Suprapubic skin (tissue), 4 donors: ENCODE data around the gene CHRM2.

Experiments used
- EP300 ChIP-seq: sonication (generic); formaldehyde crosslinking; IDR thresholded peaks from one replicate; pipeline ENCODE4 v1.6.1; 2017; ENCODE audit warnings: antibody characterized with exemption
- POLR2A ChIP-seq, 2 donors: fragments of 450-650 bp; IDR thresholded peaks; one replicate each; pipeline ENCODE4 v1.6.1; 2017; ENCODE audit warnings: antibody characterized with exemption in 2 of 2, mild to moderate bottlenecking in 2 of 2, moderate library complexity in 2 of 2
- POLR2AphosphoS5 ChIP-seq, 3 donors: sonication (generic); formaldehyde crosslinking; IDR thresholded peaks; one replicate each; pipeline ENCODE4 v1.6.1; 2017; ENCODE audit warnings: antibody characterized with exemption in 3 of 3
- TF ChIP-seq, protein P1 (sequence below), 2 donors: fragments of 200-600 bp in 1 of 2; fragments of 450-650 bp in 1 of 2; sonication (generic) in 1 of 2; IDR thresholded peaks; one replicate each; pipeline ENCODE4 v1.5.1; 2016 to 2019; ENCODE audit warnings: antibody characterized with exemption in 2 of 2, mild to moderate bottlenecking in 1 of 2, moderate library complexity in 1 of 2

DNA sequence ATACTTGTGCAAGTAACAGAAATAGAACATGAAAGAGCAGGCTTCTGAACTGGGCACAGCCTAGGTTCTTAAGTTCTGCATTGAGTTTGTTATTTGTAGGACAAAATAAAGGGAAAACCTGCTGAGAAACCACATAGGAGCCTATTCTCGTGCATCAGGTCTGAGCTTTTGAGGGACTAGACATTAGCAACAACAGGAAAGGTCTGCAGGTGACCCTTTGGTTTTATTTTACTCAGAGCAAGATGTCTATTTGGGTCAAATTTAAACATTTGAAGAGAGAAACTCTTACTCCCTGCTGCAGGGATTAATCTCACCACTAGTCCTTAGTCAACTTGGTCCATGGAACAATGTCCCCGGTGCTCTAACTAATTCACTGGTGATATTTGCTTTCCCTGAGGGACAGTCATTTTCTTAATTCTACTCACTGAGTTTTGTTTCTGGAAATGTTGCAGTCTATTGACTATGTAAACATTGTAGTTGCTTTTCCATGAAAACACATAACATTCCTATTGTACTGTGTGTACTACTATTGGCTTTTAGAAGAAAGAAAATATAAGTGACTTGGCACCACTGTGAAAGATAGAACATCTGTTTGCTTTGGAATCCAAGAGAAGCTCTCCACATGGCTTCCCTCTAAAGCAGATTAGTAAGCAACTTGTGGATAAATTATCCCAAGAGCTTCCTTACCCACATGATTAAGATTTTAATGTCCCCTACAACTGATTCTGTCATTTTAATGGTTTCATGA lies 108.2 kb downstream of the CHRM2 start:
- TF ChIP-seq EP300 (no peak), POLR2AphosphoS5 (IDR thresholded peaks at IDR 0.05) (no peak), POLR2A (IDR thresholded peaks at IDR 0.05) (no peak)
- TF ChIP-seq, protein P1, sequence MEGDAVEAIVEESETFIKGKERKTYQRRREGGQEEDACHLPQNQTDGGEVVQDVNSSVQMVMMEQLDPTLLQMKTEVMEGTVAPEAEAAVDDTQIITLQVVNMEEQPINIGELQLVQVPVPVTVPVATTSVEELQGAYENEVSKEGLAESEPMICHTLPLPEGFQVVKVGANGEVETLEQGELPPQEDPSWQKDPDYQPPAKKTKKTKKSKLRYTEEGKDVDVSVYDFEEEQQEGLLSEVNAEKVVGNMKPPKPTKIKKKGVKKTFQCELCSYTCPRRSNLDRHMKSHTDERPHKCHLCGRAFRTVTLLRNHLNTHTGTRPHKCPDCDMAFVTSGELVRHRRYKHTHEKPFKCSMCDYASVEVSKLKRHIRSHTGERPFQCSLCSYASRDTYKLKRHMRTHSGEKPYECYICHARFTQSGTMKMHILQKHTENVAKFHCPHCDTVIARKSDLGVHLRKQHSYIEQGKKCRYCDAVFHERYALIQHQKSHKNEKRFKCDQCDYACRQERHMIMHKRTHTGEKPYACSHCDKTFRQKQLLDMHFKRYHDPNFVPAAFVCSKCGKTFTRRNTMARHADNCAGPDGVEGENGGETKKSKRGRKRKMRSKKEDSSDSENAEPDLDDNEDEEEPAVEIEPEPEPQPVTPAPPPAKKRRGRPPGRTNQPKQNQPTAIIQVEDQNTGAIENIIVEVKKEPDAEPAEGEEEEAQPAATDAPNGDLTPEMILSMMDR (IDR thresholded peaks at IDR 0.05), result no peak
